Vagina (tissue), 2 donors: Measurements from ENCODE around the gene COIL. TPM values are rescaled to one million over a fixed set of nuclear protein-coding genes. Genes with fewer than 3 reads are reported as not detected.

Experiments used
- DNase-seq, 2 donors: peaks; one replicate each; pipeline ENCODE4 v3.0.0-alpha.2; 2017; ENCODE audit errors: extremely low spot score in 2 of 2
- H3K27ac ChIP-seq: fragments of 200-600 bp; sonication (generic); one replicate; pipeline ENCODE4 v1.5.1; 2019
- H3K27me3 ChIP-seq: fragments of 200-600 bp; sonication (generic); one replicate; pipeline ENCODE4 v1.5.1; 2019
- H3K36me3 ChIP-seq, 2 donors: fragments of 200-600 bp; sonication (generic); one replicate each; pipeline ENCODE4 v1.5.1; 2017 to 2019
- H3K4me1 ChIP-seq: fragments of 200-600 bp; sonication (generic); one replicate; pipeline ENCODE4 v1.5.1; 2019
- H3K4me3 ChIP-seq, 2 donors: fragments of 200-600 bp; sonication (generic); 1 replicate in 1 of 2; 2 replicates in 1 of 2; pipeline ENCODE4 v1.5.1; 2016 to 2019
- H3K9me3 ChIP-seq: fragments of 200-600 bp; sonication (generic); one replicate; pipeline ENCODE4 v1.5.1; 2019
- CTCF ChIP-seq, 3 experiments: fragments of 450-650 bp in 2 of 3; fragments of 200-600 bp in 1 of 3; sonication (generic) in 1 of 3; IDR thresholded peaks; one replicate each; pipeline ENCODE4 v1.5.1; 2017 to 2019; ENCODE audit warnings: antibody characterized with exemption in 3 of 3, mild to moderate bottlenecking in 2 of 3, moderate library complexity in 2 of 3
- POLR2A ChIP-seq, 2 donors: fragments of 450-650 bp; IDR thresholded peaks; one replicate each; pipeline ENCODE4 v1.6.1; 2017; ENCODE audit warnings: antibody characterized with exemption in 2 of 2, mild to moderate bottlenecking in 2 of 2, moderate library complexity in 2 of 2
- POLR2AphosphoS5 ChIP-seq, 2 donors: sonication (generic); formaldehyde crosslinking; IDR thresholded peaks; one replicate each; pipeline ENCODE4 v1.9.0; 2017; ENCODE audit warnings: antibody characterized with exemption in 2 of 2, mild to moderate bottlenecking in 2 of 2, low read depth in 1 of 2; ENCODE audit not compliant: insufficient read depth in 1 of 2
- intact Hi-C: fragments of 100-400 bp; cut with DNase I; formaldehyde crosslinking; loops from one replicate; pipeline ENCODE4 v1.15.1; 2023
- total RNA-seq: library from RNA; depleted of rRNA; stranded (reverse); fragments of >200 nt; gene quantifications from one replicate; pipeline ENCODE4 v1.2.3, GENCODE V29; 2016

The COIL gene
- total RNA-seq, 1 donor from 2014 or later: 9.8 TPM

- Histone ChIP-seq H3K4me3 (peak overlapping the region; percentile 78 to 83), H3K36me3 (peaks cover 0 to 9% of the 10 kb centered on the region in 2 donors), H3K9me3 (no peaks in the 10 kb centered on the region), H3K27ac (peak overlapping the region; percentile 96), H3K27me3 (no peaks in the 10 kb centered on the region), H3K4me1 (peaks cover 65% of the 10 kb centered on the region)
- no peak for DNase-seq
- intact Hi-C loops: loop anchor here (5.0 kb wide), 1 partner anchor 80 kb away; the partner anchor contains the start of genes C17orf67 and DGKE
- TF ChIP-seq POLR2AphosphoS5 (IDR thresholded peaks at IDR 0.05; ENCODE audit: insufficient read depth in 1 of 2, low read depth in 1 of 2) (no peak), POLR2A (IDR thresholded peaks at IDR 0.05) (no peak), CTCF (IDR thresholded peaks at IDR 0.05) (no peak)
Observed at GRCh38 chr17:56912105-56912999, 48.5 kb downstream of the COIL start.

- H3K36me3 ChIP-seq: peaks cover 0 to 23% of the 10 kb centered on the region in 2 donors
- H3K9me3 ChIP-seq: no peaks in the 10 kb centered on the region
- peaks cover 56% of the 10 kb centered on the region for H3K4me1 ChIP-seq
- peak overlapping the region; percentile 96 for H3K27ac ChIP-seq
- intact Hi-C loops: loop anchor here (5.0 kb wide), 1 partner anchor 78 kb away; the partner anchor contains the start of genes C17orf67 and DGKE
- DNase-seq: no peak
- peak overlapping the region; percentile 17 to 25 for H3K4me3 ChIP-seq
- TF ChIP-seq CTCF (IDR thresholded peaks at IDR 0.05): no peak
- no peak for TF ChIP-seq POLR2A (IDR thresholded peaks at IDR 0.05)
- no peak for TF ChIP-seq POLR2AphosphoS5 (IDR thresholded peaks at IDR 0.05; ENCODE audit: insufficient read depth in 1 of 2, low read depth in 1 of 2)
- H3K27me3 ChIP-seq: no peaks in the 10 kb centered on the region
Observed at GRCh38 chr17:56910509-56911235, 50.2 kb downstream of the COIL start.

GRCh38 chr17:56909742-56910508 lies 50.9 kb downstream of the COIL start:
- H3K36me3 ChIP-seq: peaks cover 0 to 30% of the 10 kb centered on the region in 2 donors
- TF ChIP-seq POLR2A (IDR thresholded peaks at IDR 0.05) (no peak), CTCF (IDR thresholded peaks at IDR 0.05) (no peak), POLR2AphosphoS5 (IDR thresholded peaks at IDR 0.05; ENCODE audit: insufficient read depth in 1 of 2, low read depth in 1 of 2) (peak in 1 of 2 donors; percentile 93)
- H3K9me3 ChIP-seq: no peaks in the 10 kb centered on the region
- no peak for DNase-seq
- peak overlapping the region; percentile 17 to 25 for H3K4me3 ChIP-seq
- peaks cover 48% of the 10 kb centered on the region for H3K4me1 ChIP-seq
- no peaks in the 10 kb centered on the region for H3K27me3 ChIP-seq
- peak overlapping the region; percentile 96 for H3K27ac ChIP-seq
- intact Hi-C loops: loop anchor here (5.0 kb wide), 1 partner anchor 78 kb away; the partner anchor contains the start of genes C17orf67 and DGKE

- no peak overlapping the region for H3K4me3 ChIP-seq
- peak overlapping the region; percentile 37 for H3K27ac ChIP-seq
- H3K36me3 ChIP-seq: peaks cover 0 to 49% of the 10 kb centered on the region in 2 donors
- H3K9me3 ChIP-seq: no peaks in the 10 kb centered on the region
- no peak for DNase-seq
- H3K27me3 ChIP-seq: no peaks in the 10 kb centered on the region
- H3K4me1 ChIP-seq: peaks cover 46% of the 10 kb centered on the region
- TF ChIP-seq POLR2A (IDR thresholded peaks at IDR 0.05): no peak
- no peak for TF ChIP-seq CTCF (IDR thresholded peaks at IDR 0.05)
- no peak for TF ChIP-seq POLR2AphosphoS5 (IDR thresholded peaks at IDR 0.05; ENCODE audit: insufficient read depth in 1 of 2, low read depth in 1 of 2)
- intact Hi-C loops: no loop called here
Observed at GRCh38 chr17:56908001-56908542, 52.8 kb downstream of the COIL start.
